Memory B cell (primary cell): ENCODE data around the gene KCNK1.

Source experiments
- ATAC-seq: fragments of 150-1000 bp; cut with Tn5 transposase; 2 replicates; pipeline ENCODE4 v1.10.0; 2021; ENCODE audit warnings: low read depth, mild to moderate bottlenecking, moderate library complexity
- DNase-seq, 2 donors: peaks; one replicate each; pipeline ENCODE4 v3.0.0; 2022; ENCODE audit warnings: low spot score in 2 of 2
- H3K27ac Mint-ChIP-seq: one replicate; pipeline ENCODE4 v1.8.0; 2022; ENCODE audit warnings: mild to moderate bottlenecking, moderate library complexity, mixed read lengths
- H3K27me3 Mint-ChIP-seq: one replicate; pipeline ENCODE4 v1.8.0; 2022; ENCODE audit warnings: mixed read lengths
- H3K36me3 Mint-ChIP-seq: one replicate; pipeline ENCODE4 v1.8.0; 2022; ENCODE audit warnings: mild to moderate bottlenecking, mixed read lengths
- H3K4me1 Mint-ChIP-seq: one replicate; pipeline ENCODE4 v1.8.0; 2022; ENCODE audit warnings: mixed read lengths
- H3K4me3 Mint-ChIP-seq: one replicate; pipeline ENCODE4 v1.8.0; 2022; ENCODE audit warnings: mild to moderate bottlenecking, moderate library complexity, mixed read lengths
- H3K9me3 Mint-ChIP-seq: one replicate; pipeline ENCODE4 v1.8.0; 2022; ENCODE audit warnings: mixed read lengths

KCNK1 gene

DNA sequence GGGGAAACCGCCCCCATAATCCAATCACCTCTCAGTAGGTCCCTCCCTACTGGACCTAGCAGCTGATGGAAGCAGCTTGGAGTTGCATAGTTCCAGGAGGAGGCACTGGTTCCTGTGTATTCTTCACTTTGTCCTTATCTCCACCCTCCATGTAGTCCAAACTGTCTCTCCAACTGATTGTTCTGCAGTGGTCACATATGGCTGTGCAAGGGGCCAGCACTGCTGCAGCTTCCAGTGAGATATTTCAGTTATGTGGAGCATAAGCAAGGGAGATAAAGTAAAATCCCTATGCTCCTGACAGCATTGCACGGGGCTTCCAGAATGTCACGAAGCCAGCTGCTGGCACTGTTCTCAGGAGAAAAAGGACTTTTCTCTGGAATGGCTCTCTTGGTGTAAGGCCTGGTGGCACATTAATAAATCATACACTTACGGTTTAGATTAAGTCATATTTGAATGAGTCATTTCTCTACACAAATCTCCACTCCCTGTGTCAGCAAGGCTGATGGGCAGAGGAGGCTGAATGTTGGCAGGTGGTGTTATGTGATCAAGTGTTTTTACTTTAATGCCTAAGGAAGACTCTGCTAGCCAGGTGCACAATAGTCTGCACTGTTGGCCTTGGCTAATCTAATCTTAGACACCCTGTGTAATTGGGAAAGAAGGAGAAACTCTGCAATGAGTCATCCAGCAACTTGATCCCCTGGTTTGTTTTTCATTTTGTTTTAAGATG is 93.4 kb downstream of the KCNK1 start:
- no peak overlapping the region for H3K4me3 Mint-ChIP-seq

DNA sequence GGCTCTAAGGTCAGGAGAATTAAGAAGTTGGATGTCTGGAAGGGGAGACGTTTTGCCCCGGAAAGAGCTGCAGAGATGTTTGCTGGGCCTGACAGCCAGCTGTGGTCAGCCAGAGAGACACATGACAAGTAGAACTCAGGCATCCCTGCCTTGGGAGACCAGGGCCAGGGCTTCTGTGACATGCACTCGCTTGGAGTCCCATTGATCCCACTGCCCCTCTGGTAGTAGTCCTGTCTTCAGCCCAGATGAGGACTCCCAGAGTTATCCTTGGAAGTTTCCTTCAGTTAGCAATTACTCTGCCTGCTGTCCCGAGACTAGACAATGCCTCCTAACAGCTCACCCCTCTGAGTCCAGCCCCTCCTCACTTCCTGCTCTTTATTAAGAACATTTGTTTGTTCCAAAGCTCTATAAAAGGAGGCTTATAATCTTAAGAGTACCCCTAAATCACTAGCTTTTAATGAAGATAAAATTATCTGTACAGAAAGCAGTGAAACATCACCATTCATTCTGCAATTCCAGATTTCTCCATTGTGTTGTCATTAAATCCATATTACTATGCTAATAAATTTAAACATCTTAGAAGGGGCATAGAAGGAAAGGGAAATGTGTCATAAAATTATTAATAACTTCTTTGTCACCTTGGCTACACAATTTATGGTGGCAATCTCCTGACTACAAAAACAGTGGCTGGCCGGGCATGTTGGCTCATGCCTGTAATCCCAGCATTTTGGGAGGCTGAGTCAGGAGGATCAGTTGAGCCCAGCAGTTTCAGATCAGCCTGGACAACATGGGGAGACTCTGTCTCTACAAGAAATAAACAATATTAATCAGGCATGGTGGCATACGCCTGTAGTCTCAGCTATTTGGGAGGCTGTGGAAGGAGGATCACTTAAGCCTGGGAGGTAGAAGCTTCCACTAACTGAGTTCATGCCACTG is 94.2 kb downstream of the KCNK1 start:
- Mint-ChIP-seq H3K36me3 (no peaks in the 10 kb centered on the region), H3K4me1 (no peaks in the 10 kb centered on the region), H3K27me3 (peaks cover 1% of the 10 kb centered on the region), H3K27ac (no peak overlapping the region), H3K9me3 (peaks cover 6% of the 10 kb centered on the region), H3K4me3 (no peak overlapping the region)
- no peak for ATAC-seq
- DNase-seq, result no peak

More for the DNA sequence above, 93.4 kb downstream of the KCNK1 start:
- ATAC-seq (no peak), DNase-seq (no peak)
- Mint-ChIP-seq H3K36me3 (no peaks in the 10 kb centered on the region), H3K27ac (no peak overlapping the region), H3K4me1 (no peaks in the 10 kb centered on the region), H3K27me3 (peaks cover 1% of the 10 kb centered on the region), H3K9me3 (peaks cover 6% of the 10 kb centered on the region)

DNA sequence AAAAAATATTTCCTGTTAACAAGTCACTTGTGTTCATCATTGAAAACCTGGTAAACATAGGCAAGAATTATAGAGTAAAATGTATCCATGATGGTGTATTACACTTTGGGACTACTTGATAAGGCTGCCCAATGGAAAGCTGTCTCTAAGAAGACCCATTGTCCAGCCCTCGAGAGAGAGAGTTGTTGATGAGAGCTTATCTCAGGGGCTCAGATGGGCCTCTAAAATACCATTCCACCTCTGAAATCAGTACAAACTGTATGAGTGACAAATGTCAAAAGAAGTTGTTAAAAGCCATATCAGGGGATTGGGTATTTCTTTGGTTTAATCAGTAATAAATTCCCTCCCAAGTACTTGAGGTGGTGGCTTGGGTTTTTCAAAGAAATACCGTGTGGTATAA is 96.1 kb downstream of the KCNK1 start:
- Mint-ChIP-seq H3K27me3 (peaks cover 1% of the 10 kb centered on the region), H3K4me3 (no peak overlapping the region), H3K9me3 (peaks cover 6% of the 10 kb centered on the region), H3K4me1 (no peaks in the 10 kb centered on the region), H3K27ac (no peak overlapping the region), H3K36me3 (no peaks in the 10 kb centered on the region)
- no peak for ATAC-seq
- no peak for DNase-seq

DNA sequence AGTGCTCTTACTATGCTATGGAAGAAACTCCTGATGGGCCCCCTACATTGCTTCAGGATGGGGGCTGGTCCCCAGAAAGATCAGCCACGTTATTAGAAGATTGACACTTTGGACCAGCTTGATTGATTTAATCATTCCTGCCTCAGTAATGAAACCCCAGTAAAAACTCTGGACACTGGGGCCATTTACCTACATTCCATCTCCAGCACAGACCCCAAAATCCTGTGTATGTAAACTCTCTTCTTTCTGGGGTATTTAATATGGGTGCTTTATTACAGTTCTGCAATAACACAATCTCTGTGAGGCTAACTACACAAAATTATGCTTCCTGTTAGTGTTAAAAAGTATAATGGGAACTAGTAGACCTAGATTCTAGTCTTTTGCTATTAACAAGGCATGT is 96.6 kb downstream of the KCNK1 start:
- Mint-ChIP-seq H3K36me3 (no peaks in the 10 kb centered on the region), H3K27ac (no peak overlapping the region), H3K4me1 (no peaks in the 10 kb centered on the region), H3K27me3 (peaks cover 1% of the 10 kb centered on the region), H3K9me3 (peaks cover 6% of the 10 kb centered on the region), H3K4me3 (no peak overlapping the region)
- DNase-seq, result no peak
- ATAC-seq, result no peak

DNA sequence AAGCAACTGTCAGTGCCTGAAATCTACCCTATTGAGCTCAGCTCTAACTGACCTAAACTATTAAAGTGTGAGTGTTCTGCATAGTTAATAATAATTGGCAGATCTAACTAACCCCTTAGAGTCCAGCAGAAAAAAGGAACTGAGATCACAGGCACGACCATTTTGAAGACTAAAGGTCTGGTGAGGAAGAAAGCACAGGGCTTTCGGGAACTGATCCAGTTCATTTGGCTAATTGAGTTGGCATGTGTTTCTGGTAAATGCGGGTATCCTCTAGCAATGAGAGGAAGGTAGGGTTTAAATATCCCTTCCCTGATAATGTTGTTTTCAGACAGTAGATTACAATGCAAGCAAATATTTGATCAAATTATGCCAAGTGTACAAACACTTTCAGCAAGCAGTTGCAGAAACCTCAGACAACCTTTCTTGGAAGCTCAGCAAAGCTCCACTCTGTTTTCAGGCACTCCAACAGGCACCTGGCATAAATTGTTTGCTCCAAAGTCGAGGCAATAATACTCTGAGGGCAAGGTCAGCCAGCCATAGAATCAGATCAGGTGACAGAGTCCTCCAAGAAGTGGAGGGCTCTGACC is 100.8 kb downstream of the KCNK1 start:
- H3K9me3 Mint-ChIP-seq, result no peaks in the 10 kb centered on the region
- no peak for ATAC-seq
- DNase-seq, result no peak
- no peak overlapping the region for H3K4me3 Mint-ChIP-seq
- H3K27ac Mint-ChIP-seq, result no peak overlapping the region
- no peaks in the 10 kb centered on the region for H3K27me3 Mint-ChIP-seq
- H3K4me1 Mint-ChIP-seq, result no peaks in the 10 kb centered on the region
- no peaks in the 10 kb centered on the region for H3K36me3 Mint-ChIP-seq

DNA sequence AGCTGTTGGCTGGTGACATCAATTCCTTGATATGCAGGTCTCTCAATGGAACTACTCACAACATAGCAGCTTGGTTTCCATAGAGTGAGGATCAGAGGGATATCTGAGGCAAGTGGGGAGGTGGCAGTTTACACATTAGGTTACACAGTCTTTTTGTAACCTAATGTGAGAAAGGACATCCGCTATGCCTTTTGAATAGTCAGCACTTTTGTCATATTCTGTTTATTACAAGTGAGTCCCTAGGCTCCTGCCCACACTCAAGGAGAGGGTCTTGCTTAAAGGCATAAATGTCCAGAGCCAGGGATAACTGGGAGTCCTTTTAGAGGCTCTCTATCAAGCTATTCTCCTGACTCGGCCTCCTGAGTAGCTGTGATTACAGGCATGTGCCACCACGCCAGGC is 104.2 kb downstream of the KCNK1 start:
- H3K36me3 Mint-ChIP-seq, result no peaks in the 10 kb centered on the region
- no peak overlapping the region for H3K27ac Mint-ChIP-seq
- DNase-seq (no peak), ATAC-seq (no peak)
- H3K4me3 Mint-ChIP-seq, result no peak overlapping the region
- H3K27me3 Mint-ChIP-seq, result no peaks in the 10 kb centered on the region
- H3K4me1 Mint-ChIP-seq, result peaks cover 2% of the 10 kb centered on the region
- H3K9me3 Mint-ChIP-seq, result no peaks in the 10 kb centered on the region

DNA sequence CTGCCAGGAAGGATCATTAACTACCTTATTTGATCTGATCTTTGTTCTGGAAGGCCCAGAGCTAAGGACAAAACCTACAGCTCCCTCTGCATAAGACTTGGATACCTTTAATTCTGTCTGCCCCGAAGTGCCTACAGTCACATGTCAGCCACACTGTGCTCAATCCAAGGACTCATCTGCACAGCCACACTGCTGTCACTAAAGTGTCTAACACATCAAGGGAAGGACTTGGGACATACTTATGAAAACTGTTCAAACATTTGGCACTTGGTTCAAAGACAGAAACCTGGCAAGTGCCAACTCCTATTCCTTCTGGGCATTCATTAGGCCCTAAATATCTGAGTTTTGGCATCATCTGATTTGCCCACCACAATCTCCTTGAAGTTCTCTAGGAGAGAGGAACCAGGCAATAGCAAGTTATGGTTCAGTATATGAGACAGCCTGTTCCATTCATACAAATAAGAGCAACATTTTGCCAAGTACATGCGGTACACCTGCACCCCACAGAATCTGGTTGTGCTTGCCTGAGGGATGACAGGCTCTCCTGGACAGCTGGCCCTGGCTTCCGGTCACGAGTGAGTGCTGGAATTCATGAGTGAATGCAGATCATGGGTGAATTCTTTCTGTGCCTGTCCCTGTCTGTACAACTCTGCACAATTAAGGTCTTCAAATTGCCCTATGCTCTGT is 105.9 kb downstream of the KCNK1 start:
- no peak for DNase-seq
- H3K4me3 Mint-ChIP-seq, result no peak overlapping the region
- H3K36me3 Mint-ChIP-seq, result no peaks in the 10 kb centered on the region
- no peak for ATAC-seq
- no peak overlapping the region for H3K27ac Mint-ChIP-seq
- no peaks in the 10 kb centered on the region for H3K9me3 Mint-ChIP-seq
- H3K27me3 Mint-ChIP-seq, result no peaks in the 10 kb centered on the region
- peaks cover 2% of the 10 kb centered on the region for H3K4me1 Mint-ChIP-seq

DNA sequence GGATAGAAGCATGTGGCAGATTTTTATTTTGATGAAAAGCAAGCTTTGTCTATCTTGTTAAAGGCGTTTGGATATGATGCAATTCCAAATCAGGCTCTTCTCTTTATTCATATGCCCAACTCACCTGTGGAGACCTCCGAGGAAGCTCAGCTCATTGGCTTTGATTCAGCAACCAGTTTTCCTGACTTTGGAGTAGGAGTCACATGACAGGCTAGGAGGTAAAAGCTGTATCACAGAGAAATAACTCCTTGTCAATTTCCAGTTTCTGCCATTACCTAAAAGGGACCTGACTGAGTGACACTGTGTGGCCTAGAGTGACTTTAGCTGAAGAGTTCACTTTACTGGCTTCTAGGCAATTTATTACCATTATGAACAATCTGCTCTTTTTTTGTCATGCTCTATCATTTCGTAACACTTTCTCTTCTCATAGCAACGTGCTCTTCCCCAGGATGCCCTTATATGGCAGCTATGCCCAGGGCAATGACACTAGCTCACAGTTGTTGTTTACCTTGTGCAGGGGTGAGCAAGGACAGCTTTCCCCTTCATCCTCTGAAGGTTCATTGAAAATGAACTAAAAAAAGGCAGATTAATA is 107.2 kb downstream of the KCNK1 start:
- no peak overlapping the region for H3K27ac Mint-ChIP-seq
- DNase-seq (no peak), ATAC-seq (no peak)
- H3K27me3 Mint-ChIP-seq, result no peaks in the 10 kb centered on the region
- peaks cover 2% of the 10 kb centered on the region for H3K4me1 Mint-ChIP-seq
- no peaks in the 10 kb centered on the region for H3K9me3 Mint-ChIP-seq
- no peak overlapping the region for H3K4me3 Mint-ChIP-seq
- H3K36me3 Mint-ChIP-seq, result no peaks in the 10 kb centered on the region
